Iris pigment epithelial cell (primary cell): ENCODE measurements around the gene CNPY1.

Experiments
- DNase-seq: peaks from one replicate; pipeline ENCODE4 v3.0.0-alpha.2; 2011; ENCODE audit warnings: low read depth

CNPY1 gene

GRCh38 chr7:155489158-155489840 lies 57.1 kb downstream of the CNPY1 start:
- no peak for DNase-seq

- no peak for DNase-seq
These were observed 57.8 kb downstream of the CNPY1 start for GRCh38 chr7:155488483-155489127.

- DNase-seq, result no peak
These were observed 58.6 kb downstream of the CNPY1 start for GRCh38 chr7:155487509-155488482.

GRCh38 chr7:155486783-155487508 lies 59.4 kb downstream of the CNPY1 start:
- DNase-seq, result no peak

- no peak for DNase-seq
These were observed 61.6 kb downstream of the CNPY1 start for GRCh38 chr7:155484483-155485399.

- no peak for DNase-seq
These were observed 62.5 kb downstream of the CNPY1 start for GRCh38 chr7:155483868-155484325.

GRCh38 chr7:155483245-155483644 lies 63.1 kb downstream of the CNPY1 start:
- no peak for DNase-seq

GRCh38 chr7:155482511-155483183 lies 63.7 kb downstream of the CNPY1 start:
- no peak for DNase-seq

- no peak for DNase-seq
These were observed 64.6 kb downstream of the CNPY1 start for GRCh38 chr7:155481764-155482163.

- DNase-seq, result no peak
These were observed 68.9 kb downstream of the CNPY1 start for GRCh38 chr7:155477476-155477875.

GRCh38 chr7:155471718-155472117 lies 74.6 kb downstream of the CNPY1 start:
- no peak for DNase-seq

GRCh38 chr7:155470686-155471638 lies 75.4 kb downstream of the CNPY1 start:
- no peak for DNase-seq

GRCh38 chr7:155470186-155470487 lies 76.2 kb downstream of the CNPY1 start:
- no peak for DNase-seq

GRCh38 chr7:155469311-155470185 lies 76.8 kb downstream of the CNPY1 start:
- no peak for DNase-seq

- DNase-seq, result no peak
These were observed 77.6 kb downstream of the CNPY1 start for GRCh38 chr7:155468785-155469148.

- DNase-seq, result no peak
These were observed 78.2 kb downstream of the CNPY1 start for GRCh38 chr7:155467846-155468784.
